GM20000 (cell line): ENCODE data around the gene KIF18B.
A peak's percentile ranks its signal among the peaks of the same experiment; 100 is the strongest.

Experiments used
- DNase-seq: peaks from one replicate; pipeline ENCODE4 v3.0.0; 2012; ENCODE audit warnings: low spot score
- CTCF ChIP-seq: IDR thresholded peaks from 2 replicates; pipeline ENCODE4 v1.5.1; 2012; ENCODE audit warnings: mild to moderate bottlenecking, control low read depth; ENCODE audit errors: extremely low read depth, missing control alignments

KIF18B gene

DNA sequence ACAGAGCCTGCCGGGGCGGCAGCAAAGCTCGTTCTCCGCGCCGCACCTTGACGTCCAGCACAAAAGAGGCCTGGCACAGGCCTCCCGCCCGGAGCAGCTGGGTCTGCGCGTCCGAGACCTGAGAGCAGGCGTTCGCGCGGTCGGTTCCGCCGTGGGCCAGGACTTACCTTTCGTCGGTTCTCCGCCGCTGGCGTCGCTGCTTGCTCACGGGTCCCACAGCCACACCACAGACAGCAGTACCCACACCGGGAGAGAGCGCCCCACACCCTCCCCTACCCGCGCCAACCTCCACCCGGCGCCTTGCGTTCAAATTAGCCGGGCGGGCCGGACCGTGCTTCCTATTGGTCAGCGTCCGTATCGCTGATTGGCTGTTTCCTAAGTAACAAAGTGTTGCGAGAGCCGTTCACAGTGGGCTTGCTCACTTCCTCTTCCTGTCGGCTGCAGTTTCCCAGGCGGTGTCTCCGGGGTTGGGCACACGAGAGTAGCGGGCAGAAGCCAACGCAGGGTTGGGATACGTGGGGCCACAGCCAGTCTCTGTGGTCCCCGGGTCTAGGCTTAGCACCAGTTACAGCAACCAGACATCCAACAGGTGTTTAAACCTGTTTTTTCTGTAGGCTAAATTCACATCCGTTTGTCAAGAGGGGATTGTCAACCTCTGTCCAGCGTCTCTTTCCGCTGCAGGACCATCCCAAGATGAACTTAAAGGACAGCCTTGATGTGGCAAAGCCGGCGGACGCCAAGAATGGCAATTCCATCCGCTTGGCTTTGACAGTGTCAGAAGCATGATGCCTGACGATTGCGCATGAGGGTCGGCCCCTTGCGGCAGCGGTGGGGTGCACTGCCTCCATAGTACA, at the start of gene KIF18B:
KIF18B (minus strand) TSS at position 313 of the 854 bp plus-strand sequence. CDS start 11,429 bp downstream, outside the sequence.
- DNase-seq: peak; percentile 97
- TF ChIP-seq CTCF: no peak

GRCh38 chr17:44996304-44996703, 48.7 kb upstream of the KIF18B start:
- TF ChIP-seq CTCF: no peak
- DNase-seq: no peak

DNA sequence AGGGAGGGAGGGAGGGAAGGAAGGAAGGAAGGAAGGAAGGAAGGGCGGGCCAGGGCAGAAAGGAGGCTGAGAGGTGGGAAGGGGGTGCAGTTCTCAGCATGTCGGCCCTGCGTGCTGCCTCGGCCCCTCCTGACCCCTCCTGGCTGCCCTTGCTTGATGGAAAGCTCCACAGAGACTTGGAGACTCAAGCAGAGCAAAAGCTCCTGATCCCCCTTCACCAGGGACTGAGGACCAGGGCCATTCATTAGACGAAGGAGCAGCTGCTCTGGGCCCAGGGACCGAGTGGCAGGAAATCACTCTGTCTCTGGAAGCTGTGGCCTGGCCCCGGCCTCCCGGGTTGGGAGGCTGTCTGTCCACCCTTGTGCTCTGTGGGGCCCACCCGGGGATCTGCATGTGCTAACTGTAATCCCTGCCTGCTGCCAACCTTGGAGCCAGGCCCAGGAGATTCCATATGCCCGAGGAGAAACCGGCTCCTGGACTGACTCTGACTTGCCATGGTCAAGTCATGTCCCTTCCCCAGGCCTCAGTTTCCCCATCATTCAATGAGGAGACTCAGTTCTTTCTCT, 47.9 kb upstream of the KIF18B start:
- no peak for DNase-seq
- no peak for TF ChIP-seq CTCF

GRCh38 chr17:44992242-44992939, 44.8 kb upstream of the KIF18B start:
- TF ChIP-seq CTCF: no peak
- no peak for DNase-seq

DNA sequence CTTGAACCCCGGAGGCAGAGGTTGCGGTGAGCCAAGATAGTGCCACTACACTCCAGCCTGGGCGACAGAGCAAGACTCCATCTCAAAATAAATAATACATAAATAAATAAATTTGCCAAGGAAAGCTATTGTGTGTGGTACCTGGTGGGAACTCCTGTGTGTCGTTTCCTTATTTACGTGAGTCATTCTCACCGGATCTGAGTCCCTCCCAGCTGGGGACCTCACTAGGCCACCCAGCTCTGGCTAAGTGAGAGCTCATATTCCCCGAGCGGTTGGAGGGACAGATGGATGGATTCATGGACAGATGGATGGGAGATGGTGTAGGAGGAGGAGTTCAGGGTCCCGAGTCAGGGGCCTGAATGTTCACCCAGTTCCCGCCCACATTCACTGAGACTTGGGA, 43.4 kb upstream of the KIF18B start:
- no peak for TF ChIP-seq CTCF
- no peak for DNase-seq

- DNase-seq: no peak
Measured at GRCh38 chr17:44989552-44990138, 42.1 kb upstream of the KIF18B start.

More at GRCh38 chr17:44989552-44990138, 42.1 kb upstream of the KIF18B start:
- TF ChIP-seq CTCF: no peak
